GM13977 (cell line): ENCODE results near the gene ALDH18A1.

ENCODE experiments used
- DNase-seq: peaks from one replicate; pipeline ENCODE4 v3.0.0; 2012; ENCODE audit warnings: low spot score
- CTCF ChIP-seq: IDR thresholded peaks from 2 replicates; pipeline ENCODE4 v1.5.1; 2012; ENCODE audit warnings: mild to moderate bottlenecking, control low read depth; ENCODE audit not compliant: insufficient read depth; ENCODE audit errors: extremely low read depth, missing control alignments
- in situ Hi-C: fragments of 300-500 bp; cut with MboI; formaldehyde crosslinking; loops from one replicate; pipeline ENCODE4 v1.12.0; 2022; ENCODE audit warnings: low sequenced_read_pairs, low pct_unique_long_range_greater_than_20kb, mixed read lengths, inconsistent platforms; ENCODE audit not compliant: unreplicated experiment

Gene ALDH18A1

GRCh38 chr10:95600158-95600557 is 56.4 kb downstream of the ALDH18A1 start:
- in situ Hi-C loops: no loop called here
- TF ChIP-seq CTCF: no peak
- DNase-seq: no peak

GRCh38 chr10:95597788-95598187 is 58.7 kb downstream of the ALDH18A1 start:
- in situ Hi-C loops: loop anchor here (10.0 to 25.0 kb wide), 2 partner anchors 223 to 460 kb away; no protein-coding TSS in a partner anchor
- no peak for TF ChIP-seq CTCF

GRCh38 chr10:95588025-95588424 is 68.5 kb downstream of the ALDH18A1 start:
- DNase-seq: no peak
- in situ Hi-C loops: loop anchor here (25.0 kb wide), 1 partner anchor 451 kb away; no protein-coding TSS in a partner anchor
- TF ChIP-seq CTCF: no peak

More at GRCh38 chr10:95597788-95598187, 58.7 kb downstream of the ALDH18A1 start:
- DNase-seq: no peak

- TF ChIP-seq CTCF: no peak
- DNase-seq: no peak
- in situ Hi-C loops: loop anchor here (25.0 kb wide), 1 partner anchor 443 kb away; no protein-coding TSS in a partner anchor
These were observed 76.5 kb downstream of the ALDH18A1 start for GRCh38 chr10:95579835-95580535.

GRCh38 chr10:95579292-95579691 is 77.2 kb downstream of the ALDH18A1 start:
- in situ Hi-C loops: loop anchor here (25.0 kb wide), 1 partner anchor 442 kb away; no protein-coding TSS in a partner anchor
- DNase-seq: no peak
- TF ChIP-seq CTCF: no peak

- in situ Hi-C loops: loop anchor here (25.0 kb wide), 1 partner anchor 441 kb away; no protein-coding TSS in a partner anchor
- no peak for TF ChIP-seq CTCF
- no peak for DNase-seq
These were observed 77.9 kb downstream of the ALDH18A1 start for GRCh38 chr10:95578619-95579018.
